Measurements from ENCODE around the gene MYO1H.
A peak's percentile ranks its signal among the peaks of the same experiment; 100 is the strongest.
"Not testable (repeated sequence)": the region's sequence is repeated elsewhere in the genome, so short reads cannot be mapped to it uniquely, and the experiment has no call there.

MYO1H gene

GRCh38 chr12:109347589-109347988 lies at the start of gene MYO1H:
TSS of gene MYO1H (plus strand) at chr12:109347900. CDS start at chr12:109347961, 61 bp downstream.
- no peak for DNase-seq (ENCODE audit: low spot score)

GRCh38 chr12:109299849-109300248 lies 47.9 kb upstream of the MYO1H start:
- no peak for DNase-seq (ENCODE audit: low spot score)

GRCh38 chr12:109301643-109302168 lies 46.0 kb upstream of the MYO1H start:
- DNase-seq (ENCODE audit: low spot score): no peak

- DNase-seq (ENCODE audit: low spot score): no peak
Measured at GRCh38 chr12:109302358-109302757, 45.3 kb upstream of the MYO1H start.

- no peak for DNase-seq (ENCODE audit: low spot score)
Measured at GRCh38 chr12:109302770-109303169, 44.9 kb upstream of the MYO1H start.

GRCh38 chr12:109304485-109304884 lies 43.2 kb upstream of the MYO1H start:
- no peak for DNase-seq (ENCODE audit: low spot score)

GRCh38 chr12:109305547-109305946 lies 42.2 kb upstream of the MYO1H start:
- no peak for DNase-seq (ENCODE audit: low spot score)

GRCh38 chr12:109307051-109307450 lies 40.6 kb upstream of the MYO1H start:
- no peak for DNase-seq (ENCODE audit: low spot score)

- DNase-seq (ENCODE audit: low spot score): no peak
Measured at GRCh38 chr12:109308534-109309380, 38.9 kb upstream of the MYO1H start, which contains the start of gene FOXN4. TSS of gene FOXN4 (minus strand) at chr12:109309284. CDS start at chr12:109308321, 963 bp downstream.

- peak; percentile 33 for DNase-seq (ENCODE audit: low spot score)
Measured at GRCh38 chr12:109309381-109310246, 38.1 kb upstream of the MYO1H start.

- no peak for DNase-seq (ENCODE audit: low spot score)
Measured at GRCh38 chr12:109310247-109311125, 37.2 kb upstream of the MYO1H start.

GRCh38 chr12:109321294-109321693 lies 26.4 kb upstream of the MYO1H start:
- DNase-seq (ENCODE audit: low spot score): not testable (repeated sequence)

GRCh38 chr12:109329003-109329402 lies 18.7 kb upstream of the MYO1H start:
- no peak for DNase-seq (ENCODE audit: low spot score)

- no peak for DNase-seq (ENCODE audit: low spot score)
Measured at GRCh38 chr12:109329686-109330085, 18.0 kb upstream of the MYO1H start.

GRCh38 chr12:109330282-109331230 lies 17.1 kb upstream of the MYO1H start:
- no peak for DNase-seq (ENCODE audit: low spot score)

GRCh38 chr12:109331301-109331952 lies 16.3 kb upstream of the MYO1H start:
- no peak for DNase-seq (ENCODE audit: low spot score)

- no peak for DNase-seq (ENCODE audit: low spot score)
Measured at GRCh38 chr12:109334887-109335286, 12.8 kb upstream of the MYO1H start.

- no peak for DNase-seq (ENCODE audit: low spot score)
Measured at GRCh38 chr12:109336593-109336992, 11.1 kb upstream of the MYO1H start.

- no peak for DNase-seq (ENCODE audit: low spot score)
Measured at GRCh38 chr12:109343677-109344076, 4.0 kb upstream of the MYO1H start.

GRCh38 chr12:109345428-109345827 lies 2.3 kb upstream of the MYO1H start:
- DNase-seq (ENCODE audit: low spot score): no peak
